Endothelial cell (in vitro differentiated cells): ENCODE measurements around the gene VPS8. TPM values are rescaled to one million over a fixed set of nuclear protein-coding genes. Genes with fewer than 3 reads are reported as not detected.

Experiments used
- DNase-seq: peaks from one replicate; pipeline ENCODE4 v3.0.0; 2021; ENCODE audit warnings: low spot score
- H3K27ac Mint-ChIP-seq: one replicate; pipeline ENCODE4 v1.8.0; 2021; ENCODE audit warnings: mixed read lengths, inconsistent platforms; ENCODE audit not compliant: unreplicated experiment
- H3K27me3 Mint-ChIP-seq: one replicate; pipeline ENCODE4 v1.8.0; 2021; ENCODE audit warnings: mild to moderate bottlenecking, moderate library complexity, mixed read lengths, inconsistent platforms; ENCODE audit not compliant: unreplicated experiment
- H3K36me3 Mint-ChIP-seq: one replicate; pipeline ENCODE4 v1.8.0; 2021; ENCODE audit warnings: mild to moderate bottlenecking, low read depth, mixed read lengths, inconsistent platforms; ENCODE audit not compliant: unreplicated experiment
- H3K4me1 Mint-ChIP-seq: one replicate; pipeline ENCODE4 v1.8.0; 2021; ENCODE audit warnings: mild to moderate bottlenecking, mixed read lengths, inconsistent platforms; ENCODE audit not compliant: unreplicated experiment
- H3K4me3 Mint-ChIP-seq: one replicate; pipeline ENCODE4 v1.8.0; 2021; ENCODE audit warnings: mild to moderate bottlenecking, mixed read lengths, inconsistent platforms; ENCODE audit not compliant: unreplicated experiment
- H3K9me3 Mint-ChIP-seq: one replicate; pipeline ENCODE4 v1.8.0; 2021; ENCODE audit warnings: mixed read lengths, inconsistent platforms; ENCODE audit not compliant: unreplicated experiment
- CTCF ChIP-seq: fragments of 200-600 bp; sonication (generic); IDR thresholded peaks from one replicate; pipeline ENCODE4 v1.5.0; 2021; ENCODE audit warnings: antibody characterized with exemption; ENCODE audit not compliant: unreplicated experiment
- total RNA-seq: library from RNA; stranded (reverse); fragmentation: NEBNext Ultra II Directional; extraction: Animal tissue kit (Norgen Biotek cat#: 25700); gene quantifications from one replicate; pipeline ENCODE4 v1.2.1, GENCODE V29; 2021; ENCODE audit not compliant: unreplicated experiment

The VPS8 gene
- total RNA-seq, 1 donor from 2014 or later, result 59.8 TPM

- no peak for DNase-seq
- H3K4me3 Mint-ChIP-seq, result no peak overlapping the region
- peaks cover 16% of the 10 kb centered on the region for H3K36me3 Mint-ChIP-seq
- no peaks in the 10 kb centered on the region for H3K9me3 Mint-ChIP-seq
- no peaks in the 10 kb centered on the region for H3K4me1 Mint-ChIP-seq
- H3K27ac Mint-ChIP-seq, result no peak overlapping the region
- peaks cover 2% of the 10 kb centered on the region for H3K27me3 Mint-ChIP-seq
- TF ChIP-seq CTCF, result no peak
These were observed 20.9 kb downstream of the VPS8 start for GRCh38 chr3:184832903-184833302.

DNA sequence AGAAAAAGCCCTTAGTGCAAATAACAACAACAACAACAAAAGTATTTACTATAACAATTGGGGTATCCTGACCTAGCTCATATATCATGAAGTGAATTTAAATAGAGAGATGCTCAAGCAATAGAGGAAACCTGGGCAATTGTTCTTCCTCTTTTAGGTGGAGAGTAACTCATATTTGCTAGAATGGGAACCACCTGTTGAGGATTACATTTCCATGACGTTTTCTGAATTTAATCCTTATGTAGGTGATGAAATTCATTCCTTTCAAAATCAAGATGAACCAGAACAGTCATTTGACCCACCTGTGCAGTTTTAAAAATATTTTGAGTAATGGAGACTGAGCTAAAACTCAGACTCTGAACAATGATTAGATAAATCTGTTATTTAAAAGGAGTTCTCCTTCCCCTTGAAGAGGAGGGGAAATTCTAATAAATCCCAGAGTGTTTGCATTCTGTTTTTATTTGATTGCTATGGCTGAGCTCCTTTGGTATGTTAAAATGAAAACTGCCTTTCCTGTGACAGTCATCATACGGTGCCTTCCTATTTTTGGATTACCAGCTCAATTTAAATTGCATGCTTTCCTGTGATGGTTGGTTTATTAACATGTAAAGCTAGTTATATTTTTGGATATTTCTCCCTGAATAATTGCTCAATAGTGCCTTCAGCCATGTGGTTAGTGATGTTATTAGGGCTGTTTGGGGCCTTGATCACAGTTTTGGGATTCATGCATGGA, 24.3 kb downstream of the VPS8 start:
- no peak overlapping the region for H3K27ac Mint-ChIP-seq
- H3K4me3 Mint-ChIP-seq, result no peak overlapping the region
- peaks cover 2% of the 10 kb centered on the region for H3K27me3 Mint-ChIP-seq
- no peak for TF ChIP-seq CTCF
- no peak for DNase-seq
- H3K36me3 Mint-ChIP-seq, result peaks cover 9% of the 10 kb centered on the region
- no peaks in the 10 kb centered on the region for H3K9me3 Mint-ChIP-seq
- H3K4me1 Mint-ChIP-seq, result no peaks in the 10 kb centered on the region

DNA sequence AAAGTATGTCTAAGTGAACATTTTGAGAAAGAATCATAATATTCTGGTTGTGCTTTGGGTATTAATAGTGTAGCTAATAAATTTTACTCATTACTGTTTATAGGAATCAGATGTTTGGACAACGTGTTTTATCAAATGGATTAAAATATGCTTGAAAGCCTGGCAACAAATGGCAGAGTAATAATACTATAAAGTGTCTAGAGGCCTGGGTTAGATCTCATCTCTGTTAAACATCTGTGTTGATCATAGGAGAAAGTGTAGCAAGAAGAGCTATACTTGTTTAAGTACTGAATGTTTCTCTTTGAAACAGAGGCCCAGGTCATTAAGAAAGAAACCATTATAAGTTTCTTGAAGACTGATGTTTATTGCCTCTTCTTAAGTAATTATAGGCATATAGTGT, 30.5 kb downstream of the VPS8 start:
- H3K4me1 Mint-ChIP-seq, result peaks cover 4% of the 10 kb centered on the region
- H3K4me3 Mint-ChIP-seq, result no peak overlapping the region
- H3K27me3 Mint-ChIP-seq, result no peaks in the 10 kb centered on the region
- TF ChIP-seq CTCF, result no peak
- DNase-seq, result no peak
- no peaks in the 10 kb centered on the region for H3K9me3 Mint-ChIP-seq
- H3K27ac Mint-ChIP-seq, result no peak overlapping the region
- no peaks in the 10 kb centered on the region for H3K36me3 Mint-ChIP-seq

GRCh38 chr3:184845819-184846218, 33.9 kb downstream of the VPS8 start:
- Mint-ChIP-seq H3K4me1 (peaks cover 4% of the 10 kb centered on the region), H3K9me3 (no peaks in the 10 kb centered on the region), H3K36me3 (peaks cover under 1% of the 10 kb centered on the region), H3K27me3 (no peaks in the 10 kb centered on the region), H3K4me3 (no peak overlapping the region), H3K27ac (no peak overlapping the region)
- TF ChIP-seq CTCF, result no peak
- no peak for DNase-seq

DNA sequence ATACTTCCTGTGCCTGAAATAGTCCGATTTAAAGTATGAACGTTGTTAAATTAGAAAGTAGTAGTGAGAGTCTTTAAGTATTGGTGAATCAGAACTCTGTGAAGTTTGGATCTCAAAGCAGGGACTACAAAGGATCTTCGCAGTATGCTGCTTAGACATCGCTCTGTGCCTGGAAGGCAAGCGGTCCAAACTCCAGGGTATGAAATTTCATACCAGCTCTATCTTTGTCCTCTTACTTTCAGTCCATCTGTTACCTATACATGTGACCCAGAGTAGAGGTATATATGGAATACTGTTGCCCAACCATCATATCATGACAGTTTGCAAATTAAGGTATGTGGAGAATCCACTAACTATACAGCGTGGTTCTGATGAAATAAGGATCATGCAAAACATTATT, 34.5 kb downstream of the VPS8 start:
- no peak overlapping the region for H3K4me3 Mint-ChIP-seq
- H3K9me3 Mint-ChIP-seq, result no peaks in the 10 kb centered on the region
- no peak for TF ChIP-seq CTCF
- peaks cover 4% of the 10 kb centered on the region for H3K4me1 Mint-ChIP-seq
- H3K27ac Mint-ChIP-seq, result no peak overlapping the region
- no peak for DNase-seq
- peaks cover 1% of the 10 kb centered on the region for H3K27me3 Mint-ChIP-seq
- peaks cover 5% of the 10 kb centered on the region for H3K36me3 Mint-ChIP-seq
